OCI-LY7 (cell line): ENCODE results near the gene ZIC4. TPM values are rescaled to one million over a fixed set of nuclear protein-coding genes. Genes with fewer than 3 reads are reported as not detected.

Experiments
- BruUV-seq: library from RNA; stranded (reverse); fragments of 400-500 nt; replicated peaks from 2 replicates; lab custom pipeline; 2021; lab: Mats Ljungman, UMichigan
- CTCF ChIA-PET: fragments of 300-600 bp; sonication (Branson Sonifier 250); formaldehyde crosslinking; loops from one replicate; lab custom pipeline; 2022; ENCODE audit warnings: antibody characterized with exemption; ENCODE audit not compliant: unreplicated experiment; lab: Charles Lee
- POLR2A ChIA-PET: fragments of 300-600 bp; sonication (Branson Sonifier 250); formaldehyde crosslinking; loops from one replicate; lab custom pipeline; 2022; ENCODE audit warnings: antibody characterized with exemption; lab: Charles Lee
- DNase-seq: peaks from one replicate; pipeline ENCODE4 v3.0.0-alpha.2; 2015; ENCODE audit warnings: low spot score
- H2AFZ ChIP-seq: fragments of 200-600 bp; sonication (generic), shearing (Covaris generic); 2 replicates; pipeline ENCODE4 v1.6.1; 2014; ENCODE audit warnings: mild to moderate bottlenecking, antibody characterized with exemption, low read length, moderate library complexity
- H3K27ac ChIP-seq: fragments of 200-600 bp; sonication (generic); 2 replicates; pipeline ENCODE4 v1.5.1; 2014; ENCODE audit warnings: mixed run types, low read depth, mild to moderate bottlenecking, moderate library complexity, low read length, inconsistent platforms; ENCODE audit not compliant: poor library complexity, severe bottlenecking
- H3K36me3 ChIP-seq: fragments of 200-600 bp; sonication (generic); 2 replicates; pipeline ENCODE4 v1.6.1; 2014; ENCODE audit warnings: mild to moderate bottlenecking, antibody characterized with exemption, low read length, moderate library complexity, mixed read lengths; ENCODE audit not compliant: insufficient read depth
- H3K4me1 ChIP-seq: fragments of 200-600 bp; sonication (generic); 2 replicates; pipeline ENCODE4 v1.5.1; 2014; ENCODE audit warnings: mild to moderate bottlenecking, low read length; ENCODE audit not compliant: insufficient read depth, poor library complexity, severe bottlenecking
- H3K4me2 ChIP-seq: fragments of 200-600 bp; sonication (generic); 2 replicates; pipeline ENCODE4 v1.6.1; 2014; ENCODE audit warnings: mild to moderate bottlenecking, low read length
- H3K4me3 ChIP-seq: fragments of 200-600 bp; sonication (generic); 2 replicates; pipeline ENCODE4 v1.5.1; 2014; ENCODE audit warnings: mild to moderate bottlenecking, low read depth, low read length; ENCODE audit not compliant: poor library complexity, severe bottlenecking
- H3K79me2 ChIP-seq: fragments of 200-600 bp; sonication (generic); 2 replicates; pipeline ENCODE4 v1.6.1; 2016; ENCODE audit warnings: low read depth, mild to moderate bottlenecking, low read length, moderate library complexity, mixed read lengths; ENCODE audit not compliant: insufficient read depth
- H3K9me2 ChIP-seq: fragments of 200-600 bp; sonication (generic); 2 replicates; pipeline ENCODE4 v1.6.1; 2016; ENCODE audit warnings: mild to moderate bottlenecking, low read length, mixed read lengths; ENCODE audit not compliant: insufficient read depth
- H3K9me3 ChIP-seq: fragments of 200-600 bp; sonication (generic); 2 replicates; pipeline ENCODE4 v1.6.1; 2014; ENCODE audit warnings: mild to moderate bottlenecking, mixed run types, low read length, mixed read lengths
- H4K20me1 ChIP-seq: fragments of 200-600 bp; sonication (generic); 2 replicates; pipeline ENCODE4 v1.6.1; 2014; ENCODE audit warnings: mild to moderate bottlenecking, antibody characterized with exemption, low read length, moderate library complexity, mixed read lengths; ENCODE audit not compliant: insufficient read depth
- CTCF ChIP-seq: fragments of 200-600 bp; sonication (generic); conservative IDR thresholded peaks from 2 replicates; pipeline ENCODE4 v1.5.1; 2014; ENCODE audit warnings: mild to moderate bottlenecking, antibody characterized with exemption, low read length, moderate library complexity, mixed read lengths
- EZH2phosphoT487 ChIP-seq: fragments of 200-600 bp; sonication (generic); IDR thresholded peaks from 2 replicates; pipeline ENCODE4 v1.6.1; 2018; ENCODE audit warnings: low read depth, borderline replicate concordance, mild to moderate bottlenecking, mixed run types, antibody characterized with exemption, low read length, moderate library complexity, mixed read lengths
- intact Hi-C: fragments of 100-400 bp; cut with micrococcal nuclease; formaldehyde crosslinking; loops from one replicate; pipeline ENCODE4 v1.10.0; 2022; ENCODE audit not compliant: unreplicated experiment
- total RNA-seq, 2 experiments: library from RNA; depleted of rRNA in 1 of 2; stranded (reverse); fragments of >200 nt in 1 of 2; shearing (Covaris generic) in 1 of 2; gene quantifications; 2 replicates each; pipeline ENCODE4 v1.2.3, GENCODE V29; 2014 to 2022

Gene ZIC4
- total RNA-seq, 2 experiments from 2014 or later: not detected

GRCh38 chr3:147365196-147366115, 40.9 kb downstream of the ZIC4 start:
- POLR2A ChIA-PET: no interaction called here
- intact Hi-C loops: no loop called here

GRCh38 chr3:147364771-147365170, 41.6 kb downstream of the ZIC4 start:
- POLR2A ChIA-PET: no interaction called here

More at GRCh38 chr3:147365196-147366115, 40.9 kb downstream of the ZIC4 start:
- no TSS peak for BruUV-seq
- no peaks in the 10 kb centered on the region for H3K79me2 ChIP-seq
- H3K36me3 ChIP-seq: no peaks in the 10 kb centered on the region
- no peak overlapping the region for H3K27ac ChIP-seq
- no peak overlapping the region for H2AFZ ChIP-seq
- H3K4me2 ChIP-seq: no peak overlapping the region
- CTCF ChIA-PET: no interaction called here
- no peaks in the 10 kb centered on the region for H3K9me2 ChIP-seq
- H4K20me1 ChIP-seq: no peaks in the 10 kb centered on the region
- DNase-seq: no peak
- H3K9me3 ChIP-seq: no peaks in the 10 kb centered on the region
- TF ChIP-seq CTCF (no peak), EZH2phosphoT487 (no peak)
- no peaks in the 10 kb centered on the region for H3K4me1 ChIP-seq
- H3K4me3 ChIP-seq: no peak overlapping the region

More at GRCh38 chr3:147364771-147365170, 41.6 kb downstream of the ZIC4 start:
- intact Hi-C loops: no loop called here
- CTCF ChIA-PET: no interaction called here
- no TSS peak for BruUV-seq
- Histone ChIP-seq H2AFZ (no peak overlapping the region), H3K9me2 (no peaks in the 10 kb centered on the region), H3K4me2 (no peak overlapping the region), H3K27ac (no peak overlapping the region), H3K4me1 (no peaks in the 10 kb centered on the region), H3K4me3 (no peak overlapping the region), H3K9me3 (no peaks in the 10 kb centered on the region), H3K36me3 (no peaks in the 10 kb centered on the region), H4K20me1 (no peaks in the 10 kb centered on the region), H3K79me2 (no peaks in the 10 kb centered on the region)
- TF ChIP-seq CTCF (no peak), EZH2phosphoT487 (no peak)
- DNase-seq: no peak
